ENCODE data around the gene PPP3R1.
A peak's percentile ranks its signal among the peaks of the same experiment; 100 is the strongest.

PPP3R1 gene

DNA sequence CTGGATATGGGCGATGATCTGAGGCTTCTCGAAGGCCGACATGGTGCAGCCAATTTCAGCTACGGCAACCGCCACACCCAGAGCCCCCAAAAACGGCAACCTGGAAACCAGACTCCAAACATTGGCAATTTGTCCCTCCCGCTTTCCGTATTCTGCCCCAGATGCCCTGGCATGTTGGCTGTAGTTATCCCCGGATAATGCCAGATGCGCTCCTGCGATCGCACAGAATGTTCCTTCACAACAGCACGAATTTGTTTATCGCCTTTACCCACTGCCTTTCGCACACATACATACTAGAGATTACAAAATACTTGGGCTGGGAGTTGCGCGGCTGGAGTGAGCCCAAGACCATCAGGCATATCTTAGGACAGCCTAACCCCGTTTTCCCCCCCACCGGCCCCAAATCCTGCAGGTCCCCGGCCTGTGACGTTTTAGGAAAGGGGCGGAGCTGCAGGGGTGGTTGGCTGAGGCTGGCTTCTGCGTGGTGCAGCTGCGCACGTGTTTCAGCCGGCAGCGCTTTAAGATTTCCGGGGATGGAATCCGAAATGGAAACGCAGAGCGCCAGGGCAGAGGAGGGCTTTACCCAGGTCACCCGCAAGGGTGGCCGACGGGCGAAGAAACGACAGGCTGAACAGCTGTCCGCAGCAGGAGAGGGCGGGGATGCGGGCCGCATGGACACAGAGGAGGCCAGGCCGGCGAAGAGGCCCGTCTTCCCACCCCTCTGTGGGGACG, 94.8 kb downstream of the PPP3R1 start, which contains the start of gene PNO1:
Gene PNO1 (plus strand): TSS at position 487 of the 732 bp plus-strand sequence. CDS start 47 bp downstream, at position 534.
- no peak for TF ChIP-seq CTCF (conservative IDR thresholded peaks at IDR 0.05)
- peak within 1 kb of the TSS; percentile 97 for H3K27ac ChIP-seq

DNA sequence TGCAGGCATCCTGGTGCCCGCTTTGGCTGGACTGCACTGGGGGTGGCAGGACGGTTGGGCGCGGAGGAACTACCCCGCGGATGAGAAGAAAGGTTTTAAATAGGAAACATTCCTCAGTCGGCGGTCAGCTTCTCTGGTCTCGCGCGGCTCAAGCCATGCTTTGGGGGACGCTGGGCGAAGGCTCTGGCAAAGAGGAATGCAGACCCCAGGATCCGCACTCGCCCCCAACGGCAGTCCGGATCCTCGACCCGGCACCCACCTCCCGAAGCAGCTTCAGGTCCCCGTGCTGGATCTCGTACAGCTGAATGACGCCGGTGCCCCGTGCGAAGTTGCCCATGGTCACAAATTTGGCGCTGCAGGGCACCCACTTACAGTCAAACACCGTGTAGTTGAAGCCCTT, 95.3 kb downstream of the PPP3R1 start:
- TF ChIP-seq CTCF (conservative IDR thresholded peaks at IDR 0.05): no peak
- peak overlapping the region; percentile 97 for H3K27ac ChIP-seq

DNA sequence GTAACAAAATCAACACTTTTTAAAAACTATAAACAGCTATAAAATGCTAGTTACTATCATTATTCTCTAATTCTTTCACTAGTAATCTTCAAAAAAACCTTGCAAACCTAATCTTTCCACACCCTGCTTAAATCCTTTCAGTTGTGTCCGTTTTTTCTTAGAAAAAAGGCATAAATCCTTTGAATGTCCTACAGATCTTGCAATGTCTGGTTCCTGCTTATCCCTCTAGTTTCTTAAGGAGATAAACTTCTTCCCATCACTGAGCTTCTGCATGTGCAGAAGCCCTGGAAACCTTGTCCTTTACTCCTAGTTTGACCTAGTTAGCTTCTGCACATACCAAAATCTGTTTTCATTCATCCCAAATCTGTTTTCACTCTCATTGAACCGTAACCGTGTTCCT, 95.9 kb downstream of the PPP3R1 start:
- H3K27ac ChIP-seq: peak overlapping the region; percentile 97
- no peak for TF ChIP-seq CTCF (conservative IDR thresholded peaks at IDR 0.05)

GRCh38 chr2:68155618-68156017, 96.7 kb downstream of the PPP3R1 start:
- H3K27ac ChIP-seq: no peak overlapping the region
- no peak for TF ChIP-seq CTCF (conservative IDR thresholded peaks at IDR 0.05)

DNA sequence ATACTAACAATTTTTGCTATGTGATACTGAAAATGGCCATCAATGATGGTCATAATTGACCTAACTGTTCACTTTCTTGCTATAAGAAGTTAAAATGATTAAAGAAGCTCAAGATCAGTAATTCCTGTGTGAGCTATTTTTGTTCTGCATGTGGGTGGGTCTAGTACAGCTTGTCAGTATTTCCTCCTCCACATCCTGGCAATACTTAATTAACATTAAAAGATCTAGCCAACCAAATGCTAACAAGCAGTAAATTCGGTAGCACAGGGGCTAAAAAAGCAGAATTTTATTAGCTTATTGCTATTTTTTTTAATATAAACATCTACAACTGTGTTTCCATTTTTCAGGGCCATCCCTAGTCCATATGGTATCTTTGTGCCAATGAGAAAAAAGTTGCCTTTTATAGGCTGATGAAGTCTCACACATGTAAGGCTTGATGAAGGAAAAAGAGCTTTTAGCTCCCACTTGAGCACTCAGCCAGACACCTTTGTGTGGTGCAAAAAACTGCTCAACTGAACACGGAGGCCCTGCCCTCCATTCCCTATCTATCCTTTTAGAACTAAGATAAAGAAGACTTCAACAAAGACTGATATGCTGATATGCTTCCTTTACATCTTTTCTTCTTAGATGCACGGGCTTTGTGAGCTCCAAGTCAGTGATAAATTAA, 99.5 kb downstream of the PPP3R1 start:
- H3K27ac ChIP-seq: no peak overlapping the region
- TF ChIP-seq CTCF (conservative IDR thresholded peaks at IDR 0.05): no peak

GRCh38 chr2:68151037-68151436, 101.3 kb downstream of the PPP3R1 start:
- no peak overlapping the region for H3K27ac ChIP-seq

More at GRCh38 chr2:68151037-68151436, 101.3 kb downstream of the PPP3R1 start:
- no peak for TF ChIP-seq CTCF (conservative IDR thresholded peaks at IDR 0.05)

All from VCaP (cell line).